ENCODE data around the gene LIN37. TPM values are rescaled to one million over a fixed set of nuclear protein-coding genes. Genes with fewer than 3 reads are reported as not detected.

LIN37 gene
- total and polyA plus RNA-seq, 9 of the 15 experiments (the other 6 are each of a cell fraction or from before 2014, with no cell fraction given): 1.2 to 12.5 (median 8.6) TPM

GRCh38 chr19:35716801-35717664 is 31.3 kb upstream of the LIN37 start (continued):
- TF ChIP-seq CLOCK (CRISPR knock-in tag; IDR thresholded peaks at IDR 0.05; ENCODE audit: borderline replicate concordance) (no peak), ZNF561 (CRISPR knock-in tag; conservative IDR thresholded peaks at IDR 0.05) (no peak), ZNF707 (CRISPR knock-in tag; conservative IDR thresholded peaks at IDR 0.05) (no peak), ZNF695 (CRISPR knock-in tag; IDR thresholded peaks at IDR 0.05) (no peak), STAT5A (IDR thresholded peaks at IDR 0.05; ENCODE audit: borderline replicate concordance, low read length) (no peak), ZEB2 (IDR thresholded peaks at IDR 0.05) (no peak), NFATC3 (IDR thresholded peaks at IDR 0.05) (no peak), ZNF347 (CRISPR knock-in tag; IDR thresholded peaks at IDR 0.05; ENCODE audit: low read depth) (no peak), ASH1L (IDR thresholded peaks at IDR 0.05; ENCODE audit: borderline replicate concordance, low read depth, partially characterized antibody) (no peak), MAFF (IDR thresholded peaks at IDR 0.05; ENCODE audit: low read length) (no peak), ZBTB43 (CRISPR knock-in tag; IDR thresholded peaks at IDR 0.05) (no peak), NR3C1 (CRISPR knock-in tag; IDR thresholded peaks at IDR 0.05) (no peak), KDM5B (IDR thresholded peaks at IDR 0.05; ENCODE audit: insufficient replicate concordance, low read depth, low read length) (peak; percentile 56), TFAP4 (CRISPR knock-in tag; IDR thresholded peaks at IDR 0.05; ENCODE audit: borderline replicate concordance) (peak; percentile 68; the same call in 1 of the 2 replicates), CBX8 (IDR thresholded peaks at IDR 0.05; ENCODE audit: borderline replicate concordance, extremely low read depth, low read depth, low read length, poor library complexity, severe bottlenecking) (no peak), CHD2 (IDR thresholded peaks at IDR 0.05; ENCODE audit: low read depth, low read length) (no peak), CEBPZ (IDR thresholded peaks at IDR 0.05; ENCODE audit: borderline replicate concordance, low read depth, low read length) (no peak), NRF1 (conservative IDR thresholded peaks at IDR 0.05 in 1 of 2, IDR thresholded peaks at IDR 0.05 in 1 of 2) (peak; percentile 33 to 61; a peak in 3 of 4 replicates)

Measured in K562 (cell line).